OCI-LY1 (cell line): ENCODE measurements around the gene CTIF.

ENCODE experiments used
- H2AFZ ChIP-seq: fragments of 200-600 bp; sonication (generic), shearing (Covaris generic); 2 replicates; pipeline ENCODE4 v1.6.0; 2014; ENCODE audit warnings: antibody characterized with exemption, mild to moderate bottlenecking, low read length
- H3F3A ChIP-seq: fragments of 200-600 bp; sonication (generic), shearing (Covaris generic); 2 replicates; pipeline ENCODE4 v1.6.0; 2014; ENCODE audit warnings: mild to moderate bottlenecking, antibody characterized with exemption, low read length, moderate library complexity; ENCODE audit not compliant: insufficient read depth
- H3K27ac ChIP-seq: fragments of 200-600 bp; sonication (generic); 2 replicates; pipeline ENCODE4 v1.5.1; 2014; ENCODE audit warnings: low read length, mixed run types, mild to moderate bottlenecking, low read depth; ENCODE audit not compliant: poor library complexity, severe bottlenecking
- H3K27me3 ChIP-seq: fragments of 200-600 bp; sonication (generic); 2 replicates; pipeline ENCODE4 v1.6.0; 2014; ENCODE audit warnings: antibody characterized with exemption, mild to moderate bottlenecking, low read length, moderate library complexity; ENCODE audit not compliant: insufficient read depth
- H3K36me3 ChIP-seq: fragments of 200-600 bp; sonication (generic); 2 replicates; pipeline ENCODE4 v1.6.1; 2014; ENCODE audit warnings: mild to moderate bottlenecking, antibody characterized with exemption, low read length, moderate library complexity, mixed read lengths; ENCODE audit not compliant: insufficient read depth
- H3K4me1 ChIP-seq: fragments of 200-600 bp; sonication (generic); 2 replicates; pipeline ENCODE4 v1.5.1; 2014; ENCODE audit warnings: mild to moderate bottlenecking, low read length, moderate library complexity; ENCODE audit not compliant: insufficient read depth, severe bottlenecking
- H3K4me2 ChIP-seq: fragments of 200-600 bp; sonication (generic), shearing (Covaris generic); 2 replicates; pipeline ENCODE4 v1.6.1; 2014; ENCODE audit warnings: low read length
- H3K4me3 ChIP-seq: fragments of 200-600 bp; sonication (generic); 2 replicates; pipeline ENCODE4 v1.5.1; 2014; ENCODE audit warnings: low read length, low read depth, mild to moderate bottlenecking, mixed read lengths; ENCODE audit not compliant: poor library complexity, severe bottlenecking
- H3K79me2 ChIP-seq: fragments of 200-600 bp; shearing (Covaris generic); 2 replicates; pipeline ENCODE4 v1.6.1; 2016; ENCODE audit warnings: mixed run types, low read length, mixed read lengths; ENCODE audit not compliant: insufficient read depth
- H3K9ac ChIP-seq: fragments of 200-600 bp; sonication (generic), shearing (Covaris generic); 2 replicates; pipeline ENCODE4 v1.6.1; 2014; ENCODE audit warnings: mild to moderate bottlenecking, low read length, mixed read lengths
- H3K9me2 ChIP-seq: fragments of 200-600 bp; sonication (generic), shearing (Covaris generic); 2 replicates; pipeline ENCODE4 v1.6.1; 2014; ENCODE audit warnings: low read depth, mild to moderate bottlenecking, low read length, mixed read lengths
- H3K9me3 ChIP-seq: fragments of 200-600 bp; shearing (Covaris generic); 2 replicates; pipeline ENCODE4 v1.6.1; 2014; ENCODE audit warnings: low read length, mixed read lengths
- H4K20me1 ChIP-seq: fragments of 200-600 bp; sonication (generic), shearing (Covaris generic); 2 replicates; pipeline ENCODE4 v1.6.0; 2016; ENCODE audit warnings: mild to moderate bottlenecking, low read length; ENCODE audit not compliant: insufficient read depth
- EZH2 ChIP-seq: fragments of 200-600 bp; sonication (generic), shearing (Covaris generic); IDR thresholded peaks from 2 replicates; pipeline ENCODE4 v1.8.0; 2017; ENCODE audit warnings: borderline replicate concordance, mixed run types, mild to moderate bottlenecking, antibody characterized with exemption, low read length, moderate library complexity, mixed read lengths
- TF ChIP-seq, protein P1 (sequence below): fragments of 200-600 bp; sonication (generic), shearing (Covaris generic); IDR thresholded peaks from 2 replicates; pipeline ENCODE4 v1.5.1; 2017; ENCODE audit warnings: mild to moderate bottlenecking, antibody characterized with exemption, low read length, moderate library complexity, mixed read lengths

Gene CTIF

DNA sequence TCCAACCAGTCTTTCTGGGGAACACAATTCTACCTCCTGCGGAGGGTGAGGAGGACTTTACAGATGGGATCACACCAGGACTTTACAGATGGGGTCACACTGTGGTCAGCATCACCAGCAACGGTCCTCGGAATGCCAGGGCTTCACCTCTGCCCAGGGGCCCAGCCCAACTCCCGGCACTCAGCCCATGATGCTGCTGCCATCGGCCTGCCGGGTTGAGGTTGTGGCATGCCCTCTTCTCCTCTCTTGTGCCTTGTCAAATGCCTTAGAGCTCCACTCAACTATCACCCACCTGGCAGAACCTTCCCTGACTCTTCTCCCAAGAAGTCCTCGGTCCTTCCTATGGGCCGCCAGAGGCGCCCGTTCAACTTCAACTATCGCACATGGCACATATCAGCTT, 166.7 kb downstream of the CTIF start:
- Histone ChIP-seq H3K36me3 (no peaks in the 10 kb centered on the region), H3K9me3 (no peaks in the 10 kb centered on the region), H3F3A (no peaks in the 10 kb centered on the region), H3K4me1 (no peaks in the 10 kb centered on the region), H3K9ac (no peak overlapping the region), H3K9me2 (no peaks in the 10 kb centered on the region), H3K27me3 (no peaks in the 10 kb centered on the region), H4K20me1 (no peaks in the 10 kb centered on the region), H3K79me2 (no peaks in the 10 kb centered on the region), H2AFZ (no peak overlapping the region), H3K27ac (no peak overlapping the region), H3K4me3 (no peak overlapping the region), H3K4me2 (no peak overlapping the region)
- TF ChIP-seq EZH2 = no peak
- TF ChIP-seq, protein P1, sequence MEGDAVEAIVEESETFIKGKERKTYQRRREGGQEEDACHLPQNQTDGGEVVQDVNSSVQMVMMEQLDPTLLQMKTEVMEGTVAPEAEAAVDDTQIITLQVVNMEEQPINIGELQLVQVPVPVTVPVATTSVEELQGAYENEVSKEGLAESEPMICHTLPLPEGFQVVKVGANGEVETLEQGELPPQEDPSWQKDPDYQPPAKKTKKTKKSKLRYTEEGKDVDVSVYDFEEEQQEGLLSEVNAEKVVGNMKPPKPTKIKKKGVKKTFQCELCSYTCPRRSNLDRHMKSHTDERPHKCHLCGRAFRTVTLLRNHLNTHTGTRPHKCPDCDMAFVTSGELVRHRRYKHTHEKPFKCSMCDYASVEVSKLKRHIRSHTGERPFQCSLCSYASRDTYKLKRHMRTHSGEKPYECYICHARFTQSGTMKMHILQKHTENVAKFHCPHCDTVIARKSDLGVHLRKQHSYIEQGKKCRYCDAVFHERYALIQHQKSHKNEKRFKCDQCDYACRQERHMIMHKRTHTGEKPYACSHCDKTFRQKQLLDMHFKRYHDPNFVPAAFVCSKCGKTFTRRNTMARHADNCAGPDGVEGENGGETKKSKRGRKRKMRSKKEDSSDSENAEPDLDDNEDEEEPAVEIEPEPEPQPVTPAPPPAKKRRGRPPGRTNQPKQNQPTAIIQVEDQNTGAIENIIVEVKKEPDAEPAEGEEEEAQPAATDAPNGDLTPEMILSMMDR = no peak

DNA sequence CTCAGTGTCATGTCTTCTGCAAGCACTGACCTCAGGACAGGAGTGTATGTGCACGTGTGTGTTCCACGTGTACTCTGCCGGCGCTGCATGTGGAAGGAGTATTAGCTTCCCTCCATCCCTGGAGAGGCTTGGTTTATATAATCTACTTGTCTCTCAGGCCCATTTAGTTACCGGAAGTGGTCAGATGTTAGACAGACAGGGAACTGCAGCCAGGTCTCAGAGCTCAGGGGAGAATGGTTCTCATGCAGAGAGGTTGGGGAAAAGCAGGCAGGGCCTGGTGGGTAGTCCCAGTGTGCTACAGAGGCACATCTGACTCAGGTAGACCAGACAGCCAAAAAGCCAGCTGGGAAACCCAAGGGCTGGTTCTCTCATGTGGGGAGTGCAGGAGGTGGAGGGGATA, 167.9 kb downstream of the CTIF start:
- no peaks in the 10 kb centered on the region for H3F3A ChIP-seq
- H4K20me1 ChIP-seq = no peaks in the 10 kb centered on the region
- H3K9me2 ChIP-seq = no peaks in the 10 kb centered on the region
- no peaks in the 10 kb centered on the region for H3K36me3 ChIP-seq
- no peak overlapping the region for H3K9ac ChIP-seq
- TF ChIP-seq, protein P1 = no peak
- TF ChIP-seq EZH2 = no peak
- no peak overlapping the region for H2AFZ ChIP-seq
- no peaks in the 10 kb centered on the region for H3K79me2 ChIP-seq
- no peak overlapping the region for H3K27ac ChIP-seq
- H3K9me3 ChIP-seq = no peaks in the 10 kb centered on the region
- H3K27me3 ChIP-seq = no peaks in the 10 kb centered on the region
- no peaks in the 10 kb centered on the region for H3K4me1 ChIP-seq
- no peak overlapping the region for H3K4me3 ChIP-seq
- no peak overlapping the region for H3K4me2 ChIP-seq

DNA sequence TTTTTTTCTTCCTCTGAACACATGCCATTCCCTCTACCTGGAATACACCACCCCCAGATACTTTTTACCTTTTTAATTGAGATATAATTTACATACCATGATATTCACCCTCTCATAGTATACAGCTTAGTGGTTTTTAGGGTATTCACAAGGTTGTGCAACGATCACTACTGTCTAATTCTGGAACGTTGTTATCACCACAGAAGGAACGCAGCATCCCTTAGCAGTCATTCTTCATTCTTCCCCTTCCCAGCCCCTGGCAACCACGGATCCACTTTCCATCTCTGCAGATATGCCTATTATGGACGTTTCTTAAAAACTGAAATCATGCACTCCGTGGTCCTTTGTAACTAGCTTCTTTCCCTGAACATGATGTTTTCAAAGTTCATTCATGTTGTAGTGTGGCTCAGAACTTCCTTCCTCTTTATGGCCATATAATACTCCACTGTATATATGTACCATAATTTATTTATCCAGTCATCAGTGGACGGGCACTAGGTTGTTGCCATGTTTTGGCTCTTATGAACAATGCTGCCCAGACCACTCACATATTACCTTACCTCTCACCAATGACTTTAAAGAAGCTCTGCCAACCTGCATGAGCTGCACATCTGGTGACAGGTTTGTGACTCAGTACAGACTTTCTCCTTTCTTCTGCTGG, 168.9 kb downstream of the CTIF start:
- no peaks in the 10 kb centered on the region for H4K20me1 ChIP-seq
- H3K27me3 ChIP-seq = no peaks in the 10 kb centered on the region
- H3K27ac ChIP-seq = no peak overlapping the region
- H3K9ac ChIP-seq = no peak overlapping the region
- no peaks in the 10 kb centered on the region for H3F3A ChIP-seq
- H3K4me1 ChIP-seq = no peaks in the 10 kb centered on the region
- no peaks in the 10 kb centered on the region for H3K36me3 ChIP-seq
- H3K79me2 ChIP-seq = no peaks in the 10 kb centered on the region
- H3K9me2 ChIP-seq = no peaks in the 10 kb centered on the region
- H3K4me2 ChIP-seq = no peak overlapping the region
- no peak overlapping the region for H3K4me3 ChIP-seq
- TF ChIP-seq EZH2 = no peak
- TF ChIP-seq, protein P1 = no peak
- H3K9me3 ChIP-seq = no peaks in the 10 kb centered on the region
- no peak overlapping the region for H2AFZ ChIP-seq
